Fibroblast of skin of abdomen (primary cell): ENCODE measurements around the gene THBS1.

Source experiments
- DNase-seq: peaks from one replicate; pipeline ENCODE4 v3.0.0-alpha.2; 2013

THBS1 gene

GRCh38 chr15:39589815-39590644 is 9.2 kb downstream of the THBS1 start:
- DNase-seq, result peak; percentile 29

- peak; percentile 20 for DNase-seq
Observed at GRCh38 chr15:39591141-39591895, 10.4 kb downstream of the THBS1 start.

GRCh38 chr15:39591896-39592315 is 11.0 kb downstream of the THBS1 start:
- DNase-seq, result peak; percentile 18

GRCh38 chr15:39592500-39592899 is 11.6 kb downstream of the THBS1 start:
- DNase-seq, result peak; percentile 48

- DNase-seq, result peak; percentile 19
Observed at GRCh38 chr15:39593071-39593655, 12.3 kb downstream of the THBS1 start.

GRCh38 chr15:39593656-39594445 is 13.0 kb downstream of the THBS1 start:
- no peak for DNase-seq

- DNase-seq, result peak; percentile 64
Observed at GRCh38 chr15:39594446-39595337, 13.8 kb downstream of the THBS1 start.

- peak; percentile 36 for DNase-seq
Observed at GRCh38 chr15:39595338-39596221, 14.7 kb downstream of the THBS1 start.

GRCh38 chr15:39596358-39597051 is 15.6 kb downstream of the THBS1 start:
- peak; percentile 37 for DNase-seq

- DNase-seq, result no peak
Observed at GRCh38 chr15:39597336-39597735, 16.5 kb downstream of the THBS1 start.

GRCh38 chr15:39597751-39598185 is 16.9 kb downstream of the THBS1 start:
- peak; percentile 77 for DNase-seq

- peak; percentile 70 for DNase-seq
Observed at GRCh38 chr15:39598186-39598850, 17.4 kb downstream of the THBS1 start.

- DNase-seq, result peak; percentile 45
Observed at GRCh38 chr15:39598958-39599845, 18.3 kb downstream of the THBS1 start.

GRCh38 chr15:39599871-39600270 is 19.0 kb downstream of the THBS1 start:
- peak; percentile 52 for DNase-seq

GRCh38 chr15:39602143-39602542 is 21.3 kb downstream of the THBS1 start:
- no peak for DNase-seq

GRCh38 chr15:39605146-39605545 is 24.3 kb downstream of the THBS1 start:
- no peak for DNase-seq

- no peak for DNase-seq
Observed at GRCh38 chr15:39608185-39609139, 27.6 kb downstream of the THBS1 start.
